ENCODE results near the gene WDSUB1.

GRCh38 chr2:159211447-159212396 is 74.8 kb downstream of the WDSUB1 start:
- TF ChIP-seq CTCF (IDR thresholded peaks at IDR 0.05; ENCODE audit: low read depth, low read length, missing input control): no peak
- no peak for TF ChIP-seq RAD21 (IDR thresholded peaks at IDR 0.05)
- TF ChIP-seq MAX (IDR thresholded peaks at IDR 0.05): no peak
- TF ChIP-seq ZBTB33 (IDR thresholded peaks at IDR 0.05): no peak
- TF ChIP-seq JUND (IDR thresholded peaks at IDR 0.05): no peak
- TF ChIP-seq YY1 (IDR thresholded peaks at IDR 0.05): no peak
- no peak for TF ChIP-seq EGR1 (IDR thresholded peaks at IDR 0.05; ENCODE audit: low read depth in 2 of 2)
- TF ChIP-seq ATF3 (IDR thresholded peaks at IDR 0.05): no peak
- TF ChIP-seq REST (IDR thresholded peaks at IDR 0.05): no peak
- TF ChIP-seq HNF4G (IDR thresholded peaks at IDR 0.05): no peak
- TF ChIP-seq FOXA1 (IDR thresholded peaks at IDR 0.05): no peak
- TF ChIP-seq TAF1 (conservative IDR thresholded peaks at IDR 0.05): no peak
